Endothelial cell of umbilical vein (primary cell): ENCODE data around the gene JUNB. TPM values are rescaled to one million over a fixed set of nuclear protein-coding genes. Genes with fewer than 3 reads are reported as not detected.
A peak's percentile ranks its signal among the peaks of the same experiment; 100 is the strongest.

Experiments used
- BruUV-seq: library from RNA; stranded (reverse); fragments of 400-500 nt; replicated peaks from 2 replicates; lab custom pipeline; 2021; lab: Mats Ljungman, UMichigan
- CTCF ChIA-PET: fragments of 300-600, 350-600 bp; sonication (Branson Sonifier 250); formaldehyde crosslinking; loops from one replicate; lab custom pipeline; 2021; ENCODE audit warnings: antibody characterized with exemption, inconsistent platforms; lab: Charles Lee
- POLR2A ChIA-PET: fragments of 300-600, 350-600 bp; sonication (Branson Sonifier 250); formaldehyde crosslinking; loops from one replicate; lab custom pipeline; 2021; ENCODE audit warnings: antibody characterized with exemption, inconsistent platforms; lab: Charles Lee
- DNase-seq: peaks from one replicate; pipeline ENCODE4 v3.0.0-alpha.2; 2011; ENCODE audit warnings: low read depth, low spot score
- FAIRE-seq: peaks from 2 replicates; lab custom pipeline; 2011; peaks lifted over from hg19 to GRCh38; lab: Jason Lieb, UNC
- H2AFZ ChIP-seq: 2 replicates; pipeline ENCODE4 v1.6.0; 2012; ENCODE audit warnings: low read depth, low read length, control low read depth, inconsistent platforms
- H3K27ac ChIP-seq: 2 replicates; pipeline ENCODE4 v1.5.1; 2011; ENCODE audit warnings: low read depth, mild to moderate bottlenecking, control low read depth, low read length, moderate library complexity; ENCODE audit not compliant: insufficient read depth
- H3K27me3 ChIP-seq, 2 experiments: 2 replicates each; pipeline versions ENCODE4 v1.6.0 to v1.6.1; 2011; ENCODE audit warnings: low read length in 2 of 2, mixed read lengths in 1 of 2; ENCODE audit not compliant: control insufficient read depth in 2 of 2, insufficient read depth in 2 of 2
- H3K36me3 ChIP-seq, 2 experiments: 2 replicates in 1 of 2; 3 replicates in 1 of 2; pipeline ENCODE4 v1.5.1; 2011; ENCODE audit warnings: low read length in 2 of 2, mild to moderate bottlenecking in 1 of 2, moderate library complexity in 1 of 2; ENCODE audit not compliant: control insufficient read depth in 2 of 2, insufficient read depth in 2 of 2; ENCODE audit errors: extremely low read depth in 1 of 2
- H3K4me1 ChIP-seq: 3 replicates; pipeline ENCODE4 v1.5.1; 2011; ENCODE audit warnings: mild to moderate bottlenecking, low read length; ENCODE audit not compliant: control insufficient read depth, insufficient read depth; ENCODE audit errors: extremely low read depth
- H3K4me2 ChIP-seq: 2 replicates; pipeline ENCODE4 v1.6.1; 2011; ENCODE audit warnings: low read length, control low read depth, mixed read lengths; ENCODE audit not compliant: insufficient read depth
- H3K4me3 ChIP-seq, 3 experiments: fragments of 200-600 bp in 1 of 3; sonication (generic), shearing (Covaris generic) in 1 of 3; replicated peaks in 1 of 3; 2 replicates each; pipeline ENCODE4 v1.5.1; 2011 to 2016; ENCODE audit warnings: control low read depth in 3 of 3, low read length in 3 of 3, mild to moderate bottlenecking in 2 of 3, inconsistent platforms in 1 of 3, low read depth in 1 of 3, moderate library complexity in 1 of 3; ENCODE audit not compliant: insufficient read depth in 1 of 3
- H3K79me2 ChIP-seq: 2 replicates; pipeline ENCODE4 v1.6.0; 2012; ENCODE audit warnings: low read length, inconsistent platforms; ENCODE audit not compliant: control insufficient read depth, insufficient read depth
- H3K9ac ChIP-seq: replicated peaks from 2 replicates; pipeline ENCODE3; 2011; ENCODE audit warnings: low read length, control low read depth; ENCODE audit not compliant: insufficient read depth; ENCODE audit errors: extremely low read depth
- H3K9me1 ChIP-seq: replicated peaks from 3 replicates; pipeline ENCODE4 v1.6.0; 2011; ENCODE audit warnings: mild to moderate bottlenecking, low read length; ENCODE audit not compliant: control insufficient read depth, insufficient read depth; ENCODE audit errors: extremely low read depth
- H3K9me3 ChIP-seq: replicated peaks from 2 replicates; pipeline ENCODE4 v1.5.1; 2012; ENCODE audit warnings: low read length, inconsistent platforms; ENCODE audit not compliant: control insufficient read depth, insufficient read depth
- H4K20me1 ChIP-seq: replicated peaks from 2 replicates; pipeline ENCODE3; 2011; ENCODE audit warnings: mild to moderate bottlenecking, low read length; ENCODE audit not compliant: control insufficient read depth, insufficient read depth; ENCODE audit errors: extremely low read depth
- CTCF ChIP-seq, 2 donors: IDR thresholded peaks; 1 replicate in 1 of 2; 2 replicates in 1 of 2; pipeline ENCODE4 v1.5.1; 2011; ENCODE audit warnings: low read length in 2 of 2, mild to moderate bottlenecking in 2 of 2, moderate library complexity in 2 of 2, control low read depth in 1 of 2, inconsistent platforms in 1 of 2, low read depth in 1 of 2; ENCODE audit not compliant: insufficient read depth in 1 of 2; ENCODE audit errors: extremely low read depth in 1 of 2
- GATA2 ChIP-seq: IDR thresholded peaks from 2 replicates; pipeline ENCODE4 v1.7.0; 2011; ENCODE audit warnings: low read depth, mild to moderate bottlenecking, moderate library complexity, mixed read lengths, low read length; ENCODE audit not compliant: insufficient read length, insufficient read depth
- JUN ChIP-seq: IDR thresholded peaks from 2 replicates; pipeline ENCODE4 v1.6.1; 2011; ENCODE audit warnings: borderline replicate concordance, low read depth; ENCODE audit not compliant: insufficient read length, insufficient read depth
- MAX ChIP-seq: IDR thresholded peaks from 2 replicates; pipeline ENCODE4 v1.6.1; 2011; ENCODE audit not compliant: insufficient read depth, insufficient read length
- POLR2A ChIP-seq: IDR thresholded peaks from 2 replicates; pipeline ENCODE4 v1.6.1; 2012; ENCODE audit warnings: low read depth, mild to moderate bottlenecking, control low read depth, low read length
- POLR2AphosphoS5 ChIP-seq: IDR thresholded peaks from 2 replicates; pipeline ENCODE4 v1.6.1; 2012; ENCODE audit warnings: low read depth, mild to moderate bottlenecking, control low read depth, low read length, moderate library complexity; ENCODE audit not compliant: insufficient read depth
- dilution Hi-C: fragments of 300-500 bp; cut with MboI; formaldehyde crosslinking; loops from one replicate; pipeline ENCODE4 v1.15.0; 2019; ENCODE audit warnings: low sequenced_read_pairs; ENCODE audit not compliant: extremely low pct_ligation_motif_present
- intact Hi-C: fragments of 100-400 bp; cut with micrococcal nuclease; formaldehyde crosslinking; loops from one replicate; pipeline ENCODE4 v1.10.0; 2022
- polyA plus RNA-seq, 4 experiments: library from polyadenylated mRNA; depleted of rRNA in 3 of 4; stranded (reverse) in 3 of 4; unstranded in 1 of 4; fragments of >200 nt; gene quantifications; 2 replicates each; pipeline versions ENCODE4 v1.2.1 to v1.2.3, GENCODE V29; 2011 to 2012; ENCODE audit warnings: missing spikeins in 1 of 4
- total RNA-seq: library from RNA; stranded (reverse); gene quantifications from 2 replicates; pipeline ENCODE4 v1.2.3, GENCODE V29; 2021

The JUNB gene
- total and polyA plus RNA-seq, 2 donors (not counting 3 experiments of a cell fraction or from before 2014, with no cell fraction given): 22.8 to 74.4 TPM

- CTCF ChIA-PET: interaction anchor here (1.9 to 13.8 kb wide), 2 partner anchors 40 to 44 kb away, joined by 5 to 524 read pairs; no protein-coding TSS in a partner anchor
- Histone ChIP-seq H4K20me1 (no peaks in the 10 kb centered on the region), H3K4me1 (peaks cover 22% of the 10 kb centered on the region), H3K9me3 (no peaks in the 10 kb centered on the region), H3K79me2 (peaks cover 14% of the 10 kb centered on the region), H3K36me3 (peaks cover 0 to 12% of the 10 kb centered on the region in 2 experiments), H3K9me1 (no peaks in the 10 kb centered on the region), H3K4me3 (no peak overlapping the region), H3K27ac (no peak overlapping the region), H2AFZ (no peak overlapping the region), H3K9ac (no peak overlapping the region), H3K27me3 (no peaks in the 10 kb centered on the region), H3K4me2 (no peak overlapping the region)
- dilution Hi-C loops (no loop called here), intact Hi-C loops (no loop called here)
- FAIRE-seq (no peak), DNase-seq (no peak)
- no peak for TF ChIP-seq JUN
- TF ChIP-seq CTCF (IDR thresholded peaks at IDR 0.05; ENCODE audit: extremely low read depth in 1 of 2, insufficient read depth in 1 of 2, low read depth in 1 of 2, low read length in 2 of 2): no peak
- BruUV-seq: no TSS peak
- POLR2A ChIA-PET: interaction anchor here (0.6 kb wide), 1 partner anchor 11 kb away, joined by 3 read pairs; no protein-coding TSS in a partner anchor
These were observed 12.8 kb downstream of the JUNB start for GRCh38 chr19:12804051-12804450.

- ChIA-PET CTCF (interaction anchor here (0.8 to 1.7 kb wide), 5 partner anchors 24 to 49 kb away, joined by 3 to 11 read pairs (median 5); no protein-coding TSS in a partner anchor), POLR2A (no interaction called here)
- Histone ChIP-seq H4K20me1 (no peaks in the 10 kb centered on the region), H3K79me2 (no peaks in the 10 kb centered on the region), H2AFZ (peak within 1 kb of the TSS; percentile 96), H3K4me2 (peak within 1 kb of the TSS; percentile 66), H3K27ac (no peak within 1 kb of the TSS), H3K36me3 (no peaks in the 10 kb centered on the region), H3K9me1 (no peaks in the 10 kb centered on the region), H3K4me1 (peaks cover 15% of the 10 kb centered on the region), H3K9ac (peak within 1 kb of the TSS; percentile 20), H3K4me3 (peak within 1 kb of the TSS; percentile 21 to 48 (median 44)), H3K9me3 (no peaks in the 10 kb centered on the region), H3K27me3 (no peaks in the 10 kb centered on the region)
- dilution Hi-C loops: no loop called here
- BruUV-seq: TSS peak; percentile 39
- DNase-seq (peak; percentile 88), FAIRE-seq (peak; percentile 91)
- TF ChIP-seq POLR2AphosphoS5 (peak; percentile 77), GATA2 (no peak), MAX (peak; percentile 38), POLR2A (peak; percentile 73)
- intact Hi-C loops: loop anchor here (2.0 kb wide), 1 partner anchor 70 kb away; the partner anchor contains the start of gene GET3
These were observed 15.2 kb downstream of the JUNB start, which contains the start of gene RNASEH2A for GRCh38 chr19:12806242-12807081. TSS of gene RNASEH2A (plus strand) at chr19:12806584. CDS start at chr19:12806674, 90 bp downstream.
